Stimulated activated CD4-positive, alpha-beta T cell treated with anti-CD3 and anti-CD28 coated beads, Interleukin-12 subunit alpha, Interleukin-12 subunit beta, amount 100 ng/mL, for 4 hours (primary cell): ENCODE data around the gene PFKP.

Experiments used
- DNase-seq: peaks from one replicate; pipeline ENCODE4 v3.0.0-alpha.2; 2020

PFKP gene

DNA sequence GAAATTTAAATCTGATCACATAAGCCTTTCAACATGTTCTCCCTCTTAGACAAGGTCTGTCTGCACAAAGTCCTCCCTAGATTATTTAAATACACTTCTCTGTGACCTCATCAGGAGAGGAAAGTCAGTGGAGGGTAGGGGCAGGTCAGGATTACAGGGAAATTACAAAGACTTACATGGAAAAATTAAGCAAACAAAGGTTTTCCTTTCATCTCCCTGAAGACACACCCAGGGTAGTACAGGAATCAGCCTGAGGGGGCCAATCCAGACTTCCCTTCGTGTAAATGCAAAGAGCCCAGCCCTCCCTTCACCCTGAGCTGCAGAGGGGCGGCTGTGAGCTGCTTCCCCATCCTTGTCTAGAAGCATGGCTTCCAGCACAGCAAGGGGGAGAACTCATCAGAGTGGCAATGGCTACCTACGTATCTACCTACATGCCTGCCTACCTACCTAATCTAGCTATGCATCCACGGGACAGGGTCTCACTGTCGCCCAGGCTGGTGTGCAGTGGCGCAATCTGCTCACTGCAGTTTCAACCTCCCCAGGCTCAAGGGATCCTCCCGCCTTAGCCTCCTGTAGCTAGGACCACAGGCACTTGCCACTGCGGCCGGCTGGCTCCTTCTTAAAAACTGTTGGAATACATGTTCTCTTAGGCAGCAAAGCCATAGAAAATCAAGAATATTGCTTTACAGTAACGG is 72.0 kb downstream of the PFKP start:
- no peak for DNase-seq

DNA sequence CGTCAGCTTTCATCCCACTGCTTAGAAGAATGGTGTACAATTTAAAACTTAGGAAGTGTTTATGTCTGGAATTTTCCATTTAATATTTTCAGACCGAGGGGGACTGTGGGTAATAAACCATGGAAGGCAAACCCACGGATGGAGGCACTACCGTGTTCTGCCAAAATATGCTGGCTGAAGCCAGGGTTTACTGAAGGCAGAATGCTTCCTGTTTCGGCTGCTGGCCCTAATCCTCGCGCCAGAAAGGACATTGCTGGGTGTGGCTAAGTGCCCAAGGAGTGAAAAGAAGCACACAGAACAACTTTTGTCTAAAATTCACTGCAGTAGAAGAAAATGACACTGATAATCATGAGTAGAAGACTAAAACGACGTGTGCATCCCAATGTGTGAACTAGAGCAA is 72.9 kb downstream of the PFKP start:
- DNase-seq, result no peak

DNA sequence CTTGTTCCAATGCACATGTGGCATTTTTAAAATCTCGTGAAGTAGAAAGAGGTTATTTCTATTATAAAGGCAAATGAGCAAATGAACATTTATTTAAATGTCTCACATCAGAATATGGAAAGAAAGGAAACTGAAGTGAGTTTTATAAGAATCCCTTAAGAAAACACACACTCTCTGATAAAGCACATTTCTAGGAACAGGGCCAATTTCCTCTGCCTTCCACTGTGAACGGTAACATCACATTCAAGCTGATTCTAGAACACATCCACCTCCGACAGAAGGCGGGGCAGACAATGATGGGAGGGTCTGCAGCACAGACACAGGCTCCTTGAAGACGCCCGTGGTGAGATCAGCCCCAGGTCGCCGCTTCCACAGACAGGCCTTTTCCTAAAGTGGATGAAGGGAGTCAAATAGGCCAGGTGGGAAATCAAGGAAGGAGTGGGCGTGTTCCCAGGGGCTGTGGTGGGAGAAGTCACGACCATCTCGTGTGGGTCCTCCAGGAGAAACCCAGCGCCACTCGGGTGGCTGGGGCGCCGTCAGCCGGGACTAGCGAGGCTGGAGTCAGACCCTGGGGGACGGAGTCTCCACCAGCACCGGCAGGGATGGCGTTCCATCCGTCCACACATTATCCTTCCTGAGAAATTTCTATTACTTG is 74.1 kb downstream of the PFKP start:
- no peak for DNase-seq

DNA sequence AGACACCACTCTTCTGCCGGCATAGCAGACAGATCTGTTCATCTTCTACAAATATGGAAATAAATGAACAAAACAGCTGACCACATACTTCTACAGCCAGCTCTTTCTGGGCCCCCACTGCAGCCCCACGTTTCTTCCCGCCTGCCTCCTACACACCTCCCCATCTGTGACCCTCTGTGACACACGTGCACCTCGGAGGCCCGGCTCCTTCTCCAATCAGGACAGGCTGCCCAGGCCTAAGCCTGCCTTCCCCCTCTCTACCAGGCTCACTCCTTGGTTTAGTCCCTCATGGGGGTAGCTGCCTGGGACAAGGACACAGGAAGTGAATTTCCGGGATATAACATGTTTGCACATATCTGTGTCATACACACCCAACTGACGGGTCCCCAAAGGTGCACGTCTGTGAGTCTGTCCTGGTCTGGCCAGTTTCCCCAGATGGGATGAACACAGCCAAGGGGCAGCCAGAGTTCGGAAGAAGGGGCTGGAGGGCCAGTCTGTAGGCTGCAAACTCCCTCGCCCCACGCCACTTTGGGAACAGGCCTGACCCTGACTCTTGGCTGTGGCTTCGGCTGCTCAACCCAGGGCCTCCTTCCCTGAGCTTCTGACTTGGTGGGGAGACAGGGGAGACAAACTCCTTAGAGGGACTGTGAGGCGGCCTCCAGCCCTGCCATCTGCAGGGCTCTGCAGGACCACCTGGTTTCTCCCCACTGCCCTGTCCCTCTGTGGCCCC is 75.0 kb downstream of the PFKP start:
- no peak for DNase-seq

DNA sequence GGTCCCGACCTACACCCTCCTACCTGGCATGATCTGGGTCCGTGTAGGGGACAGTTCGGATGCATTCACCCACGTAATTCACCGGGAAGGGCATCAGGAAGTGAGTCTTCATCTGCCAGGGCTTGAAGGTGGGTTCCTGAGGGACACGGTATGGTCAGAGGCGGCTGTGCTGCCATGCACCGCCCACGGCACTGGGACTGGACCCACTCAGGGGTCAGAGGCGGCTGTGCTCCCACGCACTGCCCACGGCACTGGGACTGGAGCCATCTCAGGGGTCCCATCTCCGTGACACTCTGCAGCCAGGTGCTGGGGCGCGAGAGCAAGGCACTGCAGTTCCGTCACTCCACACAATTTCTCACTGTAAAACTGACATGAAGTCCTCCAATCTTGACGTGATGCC is 76.0 kb downstream of the PFKP start:
- no peak for DNase-seq

DNA sequence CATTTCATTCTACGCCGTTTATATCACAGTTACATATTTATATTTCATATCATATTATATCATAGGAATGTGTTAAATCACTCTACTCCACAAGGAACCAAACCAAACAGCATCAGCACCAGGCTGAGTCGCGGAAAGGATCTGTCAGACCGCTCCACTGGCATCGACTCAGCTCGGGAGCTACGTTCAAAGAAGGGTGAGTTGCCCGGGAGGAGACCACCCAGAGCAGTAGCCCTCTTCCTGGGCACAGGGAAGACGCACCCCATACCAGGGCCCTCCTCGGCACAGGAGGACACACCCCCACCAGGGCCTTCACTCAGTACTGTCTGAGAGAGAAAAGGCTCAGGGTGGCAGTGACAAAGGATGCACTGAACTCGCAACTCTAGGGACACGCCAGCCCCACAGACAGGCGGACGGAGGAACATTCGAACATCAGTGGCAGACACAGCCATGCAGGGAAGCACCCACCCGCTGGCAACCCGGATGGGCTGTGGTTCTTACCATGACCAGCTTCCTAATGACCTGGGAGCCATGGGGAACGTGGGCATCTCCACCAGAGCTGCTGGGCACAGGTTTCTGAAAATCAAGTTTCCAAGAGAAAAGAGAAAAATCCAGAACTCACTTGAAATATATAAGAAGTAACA is 76.6 kb downstream of the PFKP start:
- DNase-seq, result no peak

DNA sequence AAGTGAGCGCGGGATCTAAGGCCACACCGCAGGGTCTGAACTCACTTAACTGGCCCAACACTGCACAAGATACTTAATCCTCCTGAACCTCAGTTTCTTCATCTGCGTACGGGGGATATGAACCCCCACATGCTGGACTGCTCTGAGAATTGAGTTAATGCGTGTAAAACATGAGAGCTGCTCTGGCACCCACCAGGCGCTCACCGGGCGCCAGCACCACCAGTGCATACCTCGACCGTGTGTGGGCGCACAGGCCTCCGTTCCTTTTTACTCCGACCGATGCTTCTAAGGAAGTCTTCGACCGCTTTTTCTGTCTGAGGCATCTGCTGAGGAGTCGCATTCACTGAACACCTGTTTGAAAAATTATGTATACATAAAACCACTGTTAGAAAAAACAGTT is 78.0 kb downstream of the PFKP start:
- no peak for DNase-seq

DNA sequence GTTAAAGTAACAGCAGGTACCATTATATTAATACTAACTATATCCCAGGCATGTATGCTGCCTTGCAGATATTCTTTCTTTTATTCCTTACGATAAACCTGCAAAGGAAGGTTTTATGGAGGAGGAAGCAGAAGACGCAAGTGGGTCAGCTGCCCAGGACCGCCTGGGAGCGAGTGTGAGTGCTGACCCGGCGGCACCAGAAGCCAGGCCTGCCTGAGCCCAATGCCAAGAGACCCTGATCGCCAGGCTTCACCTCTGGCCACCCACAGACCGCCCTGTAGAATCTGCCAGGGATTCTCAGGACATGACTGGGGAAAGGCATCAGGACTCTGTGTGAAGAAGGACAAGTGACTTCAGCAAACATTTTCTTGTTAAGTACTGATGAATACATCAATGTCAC is 78.9 kb downstream of the PFKP start:
- no peak for DNase-seq

DNA sequence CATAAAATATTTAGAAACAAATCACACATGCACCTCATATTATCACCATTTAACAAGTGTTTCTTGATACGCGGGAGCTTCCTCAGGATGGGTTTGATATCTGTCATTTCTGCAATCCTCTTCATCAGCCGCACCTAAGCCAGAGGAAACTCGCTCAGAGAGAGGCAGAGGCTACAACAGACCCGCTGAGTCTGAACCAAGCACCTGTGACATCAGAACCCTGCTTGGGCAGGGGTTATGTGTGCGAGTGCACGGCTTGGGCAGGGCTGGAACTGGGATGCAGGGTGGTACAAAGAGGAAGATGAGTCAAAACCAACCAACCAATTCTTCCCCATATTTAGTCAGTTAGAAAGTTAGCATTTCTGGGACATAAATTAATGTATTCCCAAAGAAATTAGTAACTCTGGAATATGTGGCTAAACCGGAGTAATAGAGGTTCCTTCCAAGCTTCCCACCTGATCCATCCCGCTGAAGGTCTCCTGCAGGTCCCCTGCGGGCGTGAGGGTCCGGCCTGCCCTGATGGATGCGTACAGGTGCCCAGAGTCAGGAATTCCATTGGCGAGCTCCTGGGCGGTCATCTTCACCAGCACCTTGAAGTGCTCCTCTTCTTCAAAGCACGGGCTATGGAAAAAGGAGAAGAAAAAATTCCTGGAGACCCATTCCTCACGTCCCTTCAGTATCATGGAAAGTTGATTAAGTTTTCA is 79.9 kb downstream of the PFKP start:
- DNase-seq, result no peak

DNA sequence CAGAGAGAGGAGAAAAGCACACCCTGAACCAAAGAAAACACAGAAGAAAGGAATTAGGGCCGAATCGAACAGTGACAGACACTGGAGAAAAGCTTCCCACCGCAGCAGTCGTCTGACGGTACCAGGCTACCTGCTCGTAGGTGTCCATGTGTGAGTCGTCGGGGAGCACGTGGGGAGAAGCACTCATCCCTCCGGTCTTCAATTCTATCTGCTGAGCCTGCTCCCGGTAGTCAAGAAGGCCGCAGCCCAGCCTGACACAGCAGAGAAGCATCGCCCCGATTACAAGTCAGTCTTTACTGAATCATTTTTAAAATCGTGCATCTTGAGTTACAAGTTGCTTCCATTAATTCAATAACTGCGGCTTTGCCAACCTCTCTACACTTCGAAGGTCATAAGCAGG is 80.7 kb downstream of the PFKP start:
- DNase-seq, result no peak

DNA sequence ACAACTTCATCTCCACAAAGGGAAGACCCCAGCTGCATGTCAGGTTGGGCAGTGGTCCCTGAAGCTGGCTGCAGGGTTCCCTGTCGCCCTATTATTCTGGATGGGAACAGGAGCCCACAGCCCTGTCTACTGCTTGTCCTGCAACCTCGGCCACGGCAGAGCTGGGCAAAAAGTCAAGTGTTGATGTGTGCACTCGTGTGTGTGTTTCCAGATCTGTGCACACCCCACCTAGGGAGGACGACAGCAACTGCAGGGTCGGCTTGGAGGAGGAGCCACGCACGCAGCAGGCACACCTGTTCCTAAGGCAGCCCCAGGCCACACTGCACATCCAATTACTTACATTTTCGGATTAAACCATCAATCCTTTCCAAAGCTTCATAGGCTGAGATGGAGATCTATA is 81.6 kb downstream of the PFKP start:
- DNase-seq, result no peak

DNA sequence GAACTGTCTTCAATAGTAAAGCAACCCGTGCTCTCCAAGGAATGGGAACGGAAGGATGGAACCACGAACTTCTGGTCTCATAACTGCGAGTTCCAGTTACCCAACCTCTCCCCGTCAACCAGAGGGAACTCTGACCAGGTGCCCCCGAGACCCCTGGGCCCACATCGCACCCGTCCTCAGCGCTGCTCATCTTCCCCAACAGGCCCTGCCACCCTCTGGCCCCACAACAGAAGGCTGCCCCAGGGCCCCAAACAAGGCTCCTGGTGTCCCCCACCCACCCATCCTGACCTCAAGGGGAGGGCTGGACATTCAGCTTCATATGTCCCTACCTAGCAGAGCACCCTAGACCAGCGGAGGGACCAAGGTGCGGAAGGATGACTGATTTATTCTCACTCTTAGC is 82.6 kb downstream of the PFKP start:
- DNase-seq, result no peak

DNA sequence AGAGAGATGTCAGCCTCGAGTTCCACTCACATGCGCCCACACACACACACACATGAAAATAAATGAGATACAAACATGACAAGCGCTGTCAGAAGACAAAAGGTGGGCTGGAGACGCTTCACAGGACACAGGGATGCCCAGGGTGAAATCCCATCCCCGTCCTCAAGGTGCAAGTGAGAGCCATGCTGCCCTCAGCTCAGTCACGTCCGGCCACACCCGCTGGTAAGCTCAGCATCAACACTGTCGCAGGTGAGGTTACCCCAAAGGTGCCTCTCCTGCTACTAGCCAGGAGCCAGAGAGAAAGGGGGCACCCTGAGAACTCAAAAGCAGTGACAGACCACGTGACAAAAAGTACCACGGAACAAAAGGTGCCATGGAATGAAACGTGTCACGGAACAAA is 83.0 kb downstream of the PFKP start:
- DNase-seq, result no peak

DNA sequence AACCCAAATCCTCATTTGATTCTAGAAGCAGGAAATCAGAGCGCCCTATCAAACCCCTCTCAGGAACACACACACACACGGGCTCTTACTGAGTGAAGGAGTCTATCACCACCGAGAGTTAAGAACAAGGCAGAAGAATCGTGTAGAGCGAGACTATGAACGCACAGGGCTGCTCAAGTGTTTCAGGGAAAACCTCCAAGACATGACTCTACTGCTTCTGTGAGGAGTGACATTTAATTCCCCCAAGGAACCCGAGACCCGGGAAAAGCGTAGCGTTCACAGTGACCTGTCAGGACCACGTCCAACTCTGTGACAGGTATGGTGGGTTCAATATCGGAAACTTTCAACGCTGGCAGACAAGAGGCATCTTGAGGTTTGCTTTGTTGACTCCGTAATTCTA is 83.6 kb downstream of the PFKP start:
- DNase-seq, result no peak

DNA sequence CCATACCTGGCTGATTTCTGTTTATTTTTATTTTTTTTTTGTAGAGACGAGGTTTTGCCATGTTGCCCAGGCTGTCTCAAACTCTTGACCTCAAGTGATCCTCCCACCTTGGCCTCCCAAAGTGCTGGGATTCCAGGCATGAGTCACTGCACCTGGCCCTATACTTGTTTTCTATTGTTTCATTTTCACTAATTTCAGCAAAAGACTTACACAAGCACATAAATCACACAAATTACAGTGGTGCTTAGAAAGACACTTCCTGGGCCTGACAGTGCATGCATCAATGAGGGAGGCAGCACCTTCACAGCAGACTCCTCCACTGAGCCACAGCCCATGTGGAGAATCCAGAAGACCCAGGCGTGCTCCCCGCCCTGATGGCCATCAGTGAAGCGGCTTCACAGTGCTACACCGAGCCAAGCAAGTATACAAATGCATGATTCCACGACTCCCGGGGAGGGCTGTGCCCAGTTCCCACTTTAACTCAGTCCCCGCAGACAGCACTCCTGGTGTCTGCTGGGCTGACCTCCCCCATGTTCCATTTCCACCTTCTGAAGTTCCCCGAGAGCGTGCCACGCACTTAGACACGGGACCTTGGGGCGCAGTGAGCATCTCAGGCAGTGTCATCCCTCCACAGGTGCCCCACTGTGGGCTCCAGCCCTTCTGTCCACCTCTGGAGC is 84.7 kb downstream of the PFKP start:
- no peak for DNase-seq

DNA sequence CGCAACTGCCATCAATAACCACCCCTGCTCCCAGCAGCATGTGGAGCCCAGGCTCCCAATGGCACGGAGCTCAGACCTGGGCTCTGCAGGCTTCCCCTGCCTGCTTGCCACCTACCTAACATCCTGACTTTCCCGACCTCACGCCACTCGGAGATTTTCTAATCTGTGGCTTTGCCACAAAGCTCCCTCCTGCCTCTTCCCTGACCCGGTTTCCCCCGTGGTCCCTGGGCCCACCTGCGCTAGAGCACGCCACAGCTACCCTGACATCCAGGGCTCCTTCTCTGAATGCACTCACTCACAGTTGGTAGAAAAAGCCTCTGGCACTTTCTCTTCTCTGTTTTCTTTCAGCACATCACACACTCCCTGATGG is 85.2 kb downstream of the PFKP start:
- DNase-seq, result no peak

DNA sequence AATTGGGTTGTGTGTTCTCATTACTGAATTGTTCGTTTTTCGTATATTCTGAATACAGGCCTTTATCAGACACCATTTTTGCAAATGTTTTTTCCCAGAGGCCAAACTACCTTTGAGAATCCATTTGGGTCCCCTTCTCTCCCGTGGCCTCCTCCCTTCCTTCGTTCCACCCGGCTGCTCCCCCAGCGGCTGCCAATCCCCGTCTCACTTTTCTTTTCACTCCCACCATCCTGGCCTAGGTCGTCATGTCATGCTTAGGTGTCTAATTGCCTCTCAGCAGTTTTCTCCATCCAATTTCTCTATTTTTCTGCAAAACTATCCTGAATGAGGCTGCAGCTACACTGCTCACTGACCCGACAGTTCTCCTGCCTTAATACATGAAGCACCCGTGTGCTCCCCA is 87.3 kb downstream of the PFKP start:
- DNase-seq, result no peak

DNA sequence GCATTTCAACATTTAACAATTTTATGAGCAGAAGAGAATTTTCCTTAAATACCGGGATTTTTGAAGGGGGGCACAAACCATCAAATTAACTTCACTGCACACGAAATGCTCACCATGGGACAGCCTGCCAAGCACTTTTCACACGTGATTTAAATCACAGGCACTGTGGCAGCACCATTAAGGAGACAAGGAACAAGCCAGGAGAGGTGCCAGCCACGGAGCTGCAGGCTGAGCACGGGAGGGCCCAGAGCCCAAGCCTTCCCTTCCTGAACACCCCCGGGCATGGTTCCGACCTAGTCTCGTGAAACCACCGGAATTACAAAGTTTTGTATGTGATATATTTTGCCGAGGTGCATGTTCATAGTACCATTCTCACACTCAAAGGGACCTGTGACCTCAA is 91.8 kb downstream of the PFKP start:
- no peak for DNase-seq

DNA sequence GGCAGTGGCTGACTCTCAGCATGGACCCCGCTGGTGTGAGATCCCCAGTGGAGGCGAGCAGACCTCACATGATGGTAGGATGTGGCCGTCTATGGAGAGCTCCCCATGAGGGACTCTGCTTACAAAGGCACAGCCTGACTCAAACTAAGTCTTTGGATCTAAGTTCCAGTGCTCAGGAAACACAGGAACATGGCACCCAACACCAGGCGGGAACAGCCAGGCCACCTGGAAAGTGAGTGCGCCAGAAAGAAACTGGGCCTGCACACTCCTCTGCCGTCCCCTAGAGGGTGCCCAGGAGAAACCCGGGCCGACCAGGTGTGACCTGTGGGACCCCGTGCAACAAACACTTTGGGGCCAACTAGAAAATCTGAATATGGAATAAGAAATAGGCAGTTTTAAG is 95.2 kb downstream of the PFKP start:
- no peak for DNase-seq

DNA sequence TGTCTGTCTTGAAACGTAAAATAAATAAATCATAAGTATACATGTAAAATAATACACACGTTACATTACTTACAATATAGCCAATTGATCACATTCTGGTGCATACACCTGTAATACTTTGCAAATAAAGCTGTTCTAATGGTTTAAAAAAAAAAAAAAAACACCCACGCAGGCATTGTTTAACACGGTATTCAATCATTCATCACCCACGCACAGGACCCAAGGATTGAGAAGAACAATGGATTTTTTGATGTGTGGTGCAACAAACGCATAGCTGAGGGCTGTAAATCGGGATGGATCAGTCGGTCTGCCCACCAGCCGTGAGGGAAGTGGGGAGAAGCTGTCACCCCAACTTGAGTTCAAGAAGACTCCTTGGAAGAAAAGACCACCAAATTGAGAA is 96.5 kb downstream of the PFKP start:
- DNase-seq, result no peak

DNA sequence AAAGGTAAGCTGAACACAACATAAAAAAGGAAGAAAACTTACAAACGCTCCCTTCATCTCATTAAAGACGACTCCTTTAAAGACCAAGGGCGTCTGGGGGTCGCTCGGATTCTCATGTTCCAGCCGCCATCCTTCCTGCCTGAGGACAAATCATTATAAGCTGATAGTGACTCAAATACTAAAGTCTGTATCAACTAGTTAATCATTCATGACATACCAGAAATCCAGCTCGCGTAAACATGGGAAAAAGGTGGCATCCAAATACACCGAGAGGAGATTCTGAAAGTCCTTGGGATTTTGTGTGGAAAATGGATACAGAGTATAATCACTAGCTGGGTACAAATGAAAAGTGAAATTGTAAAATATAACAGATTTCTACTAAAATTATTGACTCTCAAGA is 97.8 kb downstream of the PFKP start:
- DNase-seq, result no peak

DNA sequence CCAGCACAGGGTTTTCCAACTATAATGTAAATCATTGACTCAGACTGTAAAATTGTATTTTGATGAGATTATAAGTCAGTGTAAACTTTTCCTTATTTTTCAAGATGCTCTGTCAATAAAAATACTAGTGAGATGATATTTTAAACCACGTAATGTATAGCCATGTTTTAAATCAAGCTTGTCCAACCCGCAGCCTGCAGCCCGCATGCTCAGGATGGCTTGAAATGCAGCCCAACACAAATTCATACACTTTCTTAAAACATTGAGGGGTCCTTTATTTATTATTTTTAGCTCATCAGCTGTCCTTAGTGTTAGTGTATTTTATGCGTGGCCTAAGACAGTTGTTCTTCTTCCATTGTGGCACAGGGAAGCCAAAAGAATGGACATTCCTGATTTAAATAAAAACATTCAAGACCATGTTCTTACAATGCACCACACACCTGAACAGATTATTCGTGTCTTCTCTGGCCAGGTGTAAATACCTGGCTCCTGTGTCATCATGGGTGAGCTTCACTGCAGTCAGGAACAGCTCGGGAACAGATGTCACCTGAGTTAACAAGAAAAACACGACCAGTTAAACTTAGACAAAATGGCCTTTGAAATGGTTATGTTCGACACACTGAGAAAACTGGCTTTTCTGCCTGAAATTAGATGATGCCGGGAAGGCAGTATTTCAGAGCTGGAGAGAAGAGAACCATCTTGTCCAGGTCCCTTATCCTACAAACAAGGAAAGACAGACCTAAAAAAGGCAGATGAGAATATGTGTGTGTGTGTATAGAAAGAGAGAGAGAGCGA is 99.3 kb downstream of the PFKP start:
- no peak for DNase-seq
